Hippocampal formation (tissue), 2 donors: ENCODE results near the gene LAMB1.

Experiments
- DNase-seq, 2 donors: peaks; one replicate each; lab custom pipeline; 2025; lab: John Stamatoyannopoulos, UW

Gene LAMB1

GRCh38 chr7:108017776-108018151 is 14.8 kb upstream of the LAMB1 start:
- DNase-seq = no peak

GRCh38 chr7:108016841-108017775 is 14.1 kb upstream of the LAMB1 start:
- DNase-seq = no peak

- DNase-seq = no peak
These were observed 12.8 kb upstream of the LAMB1 start for GRCh38 chr7:108015740-108016139.

GRCh38 chr7:108014747-108015682 is 12.1 kb upstream of the LAMB1 start:
- no peak for DNase-seq

- no peak for DNase-seq
These were observed 11.3 kb upstream of the LAMB1 start for GRCh38 chr7:108014215-108014614.

GRCh38 chr7:108012499-108013430 is 9.8 kb upstream of the LAMB1 start:
- DNase-seq = no peak

GRCh38 chr7:108010377-108010776 is 7.4 kb upstream of the LAMB1 start:
- no peak for DNase-seq

GRCh38 chr7:108009873-108010272 is 6.9 kb upstream of the LAMB1 start:
- DNase-seq = no peak

GRCh38 chr7:108008827-108009226 is 5.9 kb upstream of the LAMB1 start:
- no peak for DNase-seq

- DNase-seq = no peak
These were observed 5.3 kb upstream of the LAMB1 start for GRCh38 chr7:108008240-108008639.

- no peak for DNase-seq
These were observed 4.8 kb upstream of the LAMB1 start for GRCh38 chr7:108007762-108008161.

- no peak for DNase-seq
These were observed 4.3 kb upstream of the LAMB1 start for GRCh38 chr7:108007261-108007660.

GRCh38 chr7:108004220-108005142 is 1.5 kb upstream of the LAMB1 start:
- no peak for DNase-seq

- DNase-seq = no peak
These were observed 606 bp upstream of the LAMB1 start for GRCh38 chr7:108003599-108003935.

- DNase-seq = no peak
These were observed 916 bp downstream of the LAMB1 start for GRCh38 chr7:108001764-108002725.

GRCh38 chr7:108000875-108001763 is 1.8 kb downstream of the LAMB1 start:
- DNase-seq = no peak

- DNase-seq = no peak
These were observed 3.0 kb downstream of the LAMB1 start for GRCh38 chr7:107999779-108000560.
